ENCODE results near the gene DGKG.

DGKG gene

DNA sequence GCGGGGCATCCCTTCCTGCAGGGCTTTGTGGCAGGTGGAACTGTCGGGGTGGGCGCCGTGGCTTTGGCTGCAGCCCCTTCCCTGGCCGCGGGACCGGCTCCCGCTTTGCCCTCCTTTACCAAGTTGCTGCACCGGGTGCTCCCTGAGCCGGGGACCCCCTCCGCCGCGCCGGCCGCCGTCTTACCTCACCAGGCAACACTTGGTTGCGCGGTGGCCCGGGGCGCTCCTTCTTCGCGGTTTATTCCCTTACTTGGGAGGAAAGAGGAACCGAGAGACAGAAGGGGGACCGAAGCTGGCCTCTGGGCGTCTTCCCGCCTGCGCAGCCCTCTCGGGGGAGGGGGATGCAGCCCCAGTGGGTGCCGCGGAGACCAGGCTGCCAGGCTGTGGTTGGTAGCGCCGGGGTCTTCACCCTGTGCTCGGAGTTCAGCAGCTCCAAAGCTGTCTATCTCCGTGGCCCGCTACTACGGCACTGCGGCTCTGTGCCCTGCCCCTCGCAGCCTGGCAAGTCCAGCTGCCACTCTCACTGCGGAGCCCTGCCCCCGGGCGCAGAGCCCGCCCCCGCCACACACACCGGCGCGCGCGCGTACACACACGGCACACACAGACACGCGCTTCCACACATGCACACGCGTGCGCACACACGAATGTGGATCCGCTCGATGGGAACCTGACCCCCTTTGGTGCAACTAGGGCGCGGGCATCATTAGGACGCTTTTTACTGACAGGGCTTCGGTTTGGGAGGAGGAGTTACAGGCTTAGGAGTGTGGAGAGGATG, at the start of gene DGKG:
DGKG (minus strand) TSS at position 473 of the 775 bp plus-strand sequence. CDS start 41,775 bp downstream, outside the sequence.
- ChIA-PET CTCF (interaction anchor here (0.5 to 0.7 kb wide), 4 partner anchors 105 to 449 kb away, joined by 3 to 10 read pairs (median 7); no protein-coding TSS in a partner anchor), POLR2A (ENCODE audit: low non-redundant PET) (no interaction called here)
- TF ChIP-seq, protein P1, sequence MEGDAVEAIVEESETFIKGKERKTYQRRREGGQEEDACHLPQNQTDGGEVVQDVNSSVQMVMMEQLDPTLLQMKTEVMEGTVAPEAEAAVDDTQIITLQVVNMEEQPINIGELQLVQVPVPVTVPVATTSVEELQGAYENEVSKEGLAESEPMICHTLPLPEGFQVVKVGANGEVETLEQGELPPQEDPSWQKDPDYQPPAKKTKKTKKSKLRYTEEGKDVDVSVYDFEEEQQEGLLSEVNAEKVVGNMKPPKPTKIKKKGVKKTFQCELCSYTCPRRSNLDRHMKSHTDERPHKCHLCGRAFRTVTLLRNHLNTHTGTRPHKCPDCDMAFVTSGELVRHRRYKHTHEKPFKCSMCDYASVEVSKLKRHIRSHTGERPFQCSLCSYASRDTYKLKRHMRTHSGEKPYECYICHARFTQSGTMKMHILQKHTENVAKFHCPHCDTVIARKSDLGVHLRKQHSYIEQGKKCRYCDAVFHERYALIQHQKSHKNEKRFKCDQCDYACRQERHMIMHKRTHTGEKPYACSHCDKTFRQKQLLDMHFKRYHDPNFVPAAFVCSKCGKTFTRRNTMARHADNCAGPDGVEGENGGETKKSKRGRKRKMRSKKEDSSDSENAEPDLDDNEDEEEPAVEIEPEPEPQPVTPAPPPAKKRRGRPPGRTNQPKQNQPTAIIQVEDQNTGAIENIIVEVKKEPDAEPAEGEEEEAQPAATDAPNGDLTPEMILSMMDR (conservative IDR thresholded peaks at IDR 0.05; ENCODE audit: low read depth): no peak
- DNase-seq (ENCODE audit: low spot score): peak; percentile 42
- H3K27ac ChIP-seq: no peak within 1 kb of the TSS

DNA sequence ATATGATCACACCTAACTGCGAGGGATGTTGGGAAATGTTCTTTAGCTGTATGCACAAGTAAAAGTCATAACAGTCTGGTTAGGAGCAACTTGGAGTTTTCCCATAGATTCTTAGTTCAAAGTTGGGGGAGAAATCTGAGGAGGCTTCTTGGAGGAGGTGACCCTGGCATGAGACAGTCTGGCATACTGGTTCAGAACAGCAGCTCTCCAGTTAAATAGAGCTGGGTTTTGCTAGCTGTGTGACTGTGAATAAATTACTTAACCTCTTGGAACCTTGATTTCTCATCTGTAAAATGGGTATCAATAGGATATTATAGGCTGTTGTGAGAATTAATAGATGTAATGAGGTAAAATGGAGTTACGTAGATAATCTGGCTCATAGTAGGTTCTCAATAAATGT, 49.1 kb upstream of the DGKG start:
- no peak overlapping the region for H3K27ac ChIP-seq
- ChIA-PET CTCF (no interaction called here), POLR2A (ENCODE audit: low non-redundant PET) (no interaction called here)
- no peak for DNase-seq (ENCODE audit: low spot score)
- TF ChIP-seq, protein P1 (conservative IDR thresholded peaks at IDR 0.05; ENCODE audit: low read depth): no peak

DNA sequence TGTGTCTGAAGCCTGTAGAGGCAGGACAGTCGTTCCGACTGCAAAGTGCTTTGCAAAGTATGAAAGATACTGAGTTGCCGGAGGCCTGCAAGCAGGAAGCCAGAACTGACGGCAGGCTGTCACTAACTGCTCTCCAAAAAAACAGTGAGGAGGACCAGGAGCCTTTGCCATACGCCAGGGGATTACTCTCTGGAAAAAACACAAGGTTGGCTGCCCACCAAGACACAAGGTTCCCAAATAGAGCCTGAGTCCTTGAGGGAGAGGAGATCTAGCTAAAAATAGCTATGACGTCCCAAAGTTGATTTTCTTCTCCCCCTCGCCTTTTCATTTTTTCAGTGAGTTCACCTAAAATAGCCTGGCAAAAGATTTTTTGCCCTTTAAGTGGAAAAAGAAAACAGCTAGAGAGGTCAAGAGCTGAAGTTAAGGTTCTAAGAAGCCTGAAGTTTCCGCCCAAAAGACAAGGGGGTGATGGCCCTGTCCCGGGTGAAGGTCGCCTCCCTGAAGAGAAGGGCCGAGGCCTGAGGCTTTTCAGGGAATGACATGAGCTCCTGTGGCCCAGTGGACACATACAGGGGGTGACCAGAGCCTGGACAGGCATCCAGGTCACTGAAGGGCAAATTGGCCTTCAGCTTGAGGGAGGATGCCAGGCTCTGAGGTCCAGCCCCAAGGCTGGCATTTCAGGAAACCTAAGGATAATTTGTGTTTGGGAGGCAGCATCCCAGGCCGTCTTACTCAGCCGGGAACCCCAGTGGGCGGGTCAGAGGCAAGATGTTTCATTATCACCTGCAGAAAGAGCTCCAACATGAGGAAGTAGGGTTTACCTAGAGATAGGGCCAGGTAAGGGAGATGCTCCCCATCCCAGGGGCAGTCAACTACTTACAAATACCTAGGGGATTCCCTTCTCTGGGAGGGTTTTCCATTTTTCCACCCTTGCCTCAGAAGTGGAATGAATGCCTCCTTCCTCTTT, 44.9 kb upstream of the DGKG start:
- TF ChIP-seq, protein P1 (conservative IDR thresholded peaks at IDR 0.05; ENCODE audit: low read depth): no peak
- ChIA-PET CTCF (interaction anchor here (0.5 kb wide), 1 partner anchor 32 kb away, joined by 4 read pairs; no protein-coding TSS in a partner anchor), POLR2A (ENCODE audit: low non-redundant PET) (no interaction called here)
- no peak overlapping the region for H3K27ac ChIP-seq
- no peak for DNase-seq (ENCODE audit: low spot score)

DNA sequence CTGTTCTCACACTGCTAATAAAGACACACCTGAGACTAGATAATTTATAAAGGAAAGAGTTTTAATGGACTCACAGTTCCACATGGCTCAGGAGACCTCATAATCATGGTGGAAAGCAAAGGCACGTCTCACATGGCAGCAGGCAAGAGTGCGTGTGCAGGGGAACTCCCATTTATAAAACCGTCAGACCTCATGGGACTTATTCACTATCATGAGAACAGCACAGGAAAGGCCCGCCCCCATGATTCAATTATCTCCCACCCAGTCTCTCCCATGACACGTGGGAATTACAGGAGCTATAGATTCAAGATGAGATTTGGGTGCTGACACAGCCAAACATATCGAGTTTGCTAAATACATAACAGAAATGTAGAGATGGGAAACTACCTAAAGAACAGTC, 39.5 kb upstream of the DGKG start:
- CTCF ChIA-PET: interaction anchor here (0.7 kb wide), 1 partner anchor 24 kb away, joined by 3 read pairs; no protein-coding TSS in a partner anchor
- TF ChIP-seq, protein P1 (conservative IDR thresholded peaks at IDR 0.05; ENCODE audit: low read depth): no peak
- POLR2A ChIA-PET (ENCODE audit: low non-redundant PET): no interaction called here
- DNase-seq (ENCODE audit: low spot score): no peak
- no peak overlapping the region for H3K27ac ChIP-seq

DNA sequence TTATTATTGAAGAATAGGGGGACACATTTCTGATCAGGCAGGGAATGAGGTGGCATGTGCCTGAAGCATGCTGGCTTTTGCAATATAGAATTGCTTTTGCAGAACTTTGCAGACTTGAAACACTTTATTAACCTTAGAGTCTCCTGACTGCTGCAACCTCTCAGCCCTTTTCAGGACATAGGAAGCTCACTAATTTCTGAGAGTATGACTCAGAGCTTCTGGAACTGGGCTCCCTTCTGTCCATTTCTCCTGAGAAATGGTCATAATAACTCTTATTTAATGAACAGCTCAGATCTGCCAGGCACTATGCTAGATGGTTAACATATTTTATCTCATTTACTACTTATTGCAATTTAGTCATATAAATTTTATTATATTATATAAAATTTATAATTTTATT, 38.6 kb upstream of the DGKG start:
- TF ChIP-seq, protein P1 (conservative IDR thresholded peaks at IDR 0.05; ENCODE audit: low read depth): no peak
- POLR2A ChIA-PET (ENCODE audit: low non-redundant PET): no interaction called here

DNA sequence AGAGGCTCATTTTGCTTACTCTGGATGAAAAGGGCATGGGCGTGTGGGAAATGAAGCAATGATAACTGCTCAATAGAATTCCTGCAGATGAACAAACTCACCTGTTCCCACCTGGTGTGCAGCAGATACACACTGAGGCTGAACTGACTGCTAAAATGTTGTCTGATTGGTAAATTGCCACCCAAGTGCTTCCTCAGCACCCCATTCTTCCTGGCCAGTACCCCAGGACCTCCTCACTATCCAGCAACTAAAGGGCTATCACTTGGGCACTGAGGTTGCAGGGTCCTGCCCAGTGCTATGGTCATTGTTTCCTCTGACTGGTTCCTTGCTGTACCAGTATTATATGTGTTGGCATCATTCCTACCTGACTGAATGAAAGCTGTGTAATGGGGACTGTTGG, 38.0 kb upstream of the DGKG start:
- no peak overlapping the region for H3K27ac ChIP-seq
- no peak for DNase-seq (ENCODE audit: low spot score)
- POLR2A ChIA-PET (ENCODE audit: low non-redundant PET): no interaction called here
- TF ChIP-seq, protein P1 (conservative IDR thresholded peaks at IDR 0.05; ENCODE audit: low read depth): no peak
- CTCF ChIA-PET: no interaction called here

More for the DNA sequence above, 38.6 kb upstream of the DGKG start:
- H3K27ac ChIP-seq: no peak overlapping the region
- CTCF ChIA-PET: interaction anchor here (0.7 kb wide), 1 partner anchor 25 kb away, joined by 3 read pairs; no protein-coding TSS in a partner anchor
- no peak for DNase-seq (ENCODE audit: low spot score)

All from RWPE1 (cell line).